OCI-M1 (cell line): ENCODE data around the gene XXYLT1.

Source experiments
- DNase-seq: peaks from one replicate; lab custom pipeline; 2025; lab: John Stamatoyannopoulos, UW

XXYLT1 gene

GRCh38 chr3:195077611-195078540, 193.1 kb downstream of the XXYLT1 start:
- DNase-seq: no peak

- no peak for DNase-seq
These were observed 193.9 kb downstream of the XXYLT1 start for GRCh38 chr3:195076981-195077610.

GRCh38 chr3:195075941-195076875, 194.8 kb downstream of the XXYLT1 start:
- DNase-seq: no peak

- DNase-seq: no peak
These were observed 195.6 kb downstream of the XXYLT1 start for GRCh38 chr3:195075199-195075940.

GRCh38 chr3:195073866-195074860, 196.8 kb downstream of the XXYLT1 start:
- DNase-seq: no peak

- DNase-seq: no peak
These were observed 197.9 kb downstream of the XXYLT1 start for GRCh38 chr3:195072916-195073564.

- DNase-seq: no peak
These were observed 198.8 kb downstream of the XXYLT1 start for GRCh38 chr3:195071916-195072820.

GRCh38 chr3:195071011-195071728, 199.8 kb downstream of the XXYLT1 start:
- no peak for DNase-seq

- DNase-seq: no peak
These were observed 200.6 kb downstream of the XXYLT1 start for GRCh38 chr3:195070336-195070735.

GRCh38 chr3:195069501-195070251, 201.3 kb downstream of the XXYLT1 start:
- DNase-seq: no peak

- DNase-seq: no peak
These were observed 202.6 kb downstream of the XXYLT1 start for GRCh38 chr3:195068084-195069080.

GRCh38 chr3:195066441-195066841, 204.5 kb downstream of the XXYLT1 start:
- no peak for DNase-seq

GRCh38 chr3:195065864-195066185, 205.1 kb downstream of the XXYLT1 start:
- DNase-seq: no peak

- DNase-seq: no peak
These were observed 205.7 kb downstream of the XXYLT1 start for GRCh38 chr3:195065142-195065863.

- DNase-seq: no peak
These were observed 206.5 kb downstream of the XXYLT1 start for GRCh38 chr3:195064300-195064931.
